Myocyte (in vitro differentiated cells): ENCODE data around the gene LHX5. TPM values are rescaled to one million over a fixed set of nuclear protein-coding genes. Genes with fewer than 3 reads are reported as not detected.

Experiments
- DNase-seq: peaks from one replicate; pipeline ENCODE4 v3.0.0-alpha.2; 2012; ENCODE audit warnings: low read depth
- total RNA-seq: library from RNA; depleted of rRNA; stranded (reverse); fragments of >200 nt; gene quantifications from 2 replicates; pipeline ENCODE4 v1.2.3, GENCODE V29; 2014

The LHX5 gene
- total RNA-seq, 1 donor from 2014 or later = not detected

- DNase-seq = no peak
These were observed 6.8 kb upstream of the LHX5 start for GRCh38 chr12:113478351-113479011.

GRCh38 chr12:113477842-113478215 lies 6.2 kb upstream of the LHX5 start:
- no peak for DNase-seq

- no peak for DNase-seq
These were observed 5.6 kb upstream of the LHX5 start for GRCh38 chr12:113477171-113477841.

DNA sequence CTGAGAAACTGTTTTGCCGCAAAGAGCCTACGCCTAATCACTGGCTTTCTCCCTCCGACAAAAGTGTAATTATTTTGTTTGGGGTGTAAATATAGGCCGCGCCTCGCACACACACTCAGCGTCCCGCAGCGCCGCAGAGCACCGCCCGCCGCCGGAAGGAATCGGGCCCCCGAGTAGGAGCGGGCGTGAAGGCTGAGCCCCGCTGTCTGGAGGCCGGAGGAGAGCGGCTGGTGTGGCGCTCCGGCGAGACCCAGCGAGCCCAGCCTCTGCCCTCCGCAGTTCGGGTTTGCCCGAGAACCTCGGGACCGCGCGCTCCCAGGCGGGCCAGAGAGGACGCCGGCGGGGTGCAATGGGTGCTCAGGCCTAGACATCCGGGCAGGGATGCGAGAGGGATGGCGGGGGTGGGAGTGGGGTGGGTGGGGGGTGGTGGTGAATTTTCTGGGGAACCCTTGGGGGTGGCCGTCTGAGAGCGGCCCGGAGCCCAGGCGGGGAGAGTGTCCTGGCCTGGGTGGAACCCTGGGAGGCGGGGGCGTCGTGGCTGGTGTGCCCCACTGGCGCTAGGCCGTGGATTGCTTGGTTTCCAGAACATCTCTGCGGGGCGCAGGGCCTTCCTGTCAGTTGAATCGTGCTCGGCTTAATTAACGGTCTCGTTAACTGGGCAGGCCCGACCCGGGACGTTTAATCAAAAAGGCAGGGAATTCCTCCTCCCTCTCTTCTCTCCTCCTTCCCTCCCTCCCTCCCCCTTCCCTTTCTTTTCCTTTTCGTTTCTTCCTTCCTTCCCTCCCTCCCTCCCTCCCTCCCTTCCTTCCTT lies 4.7 kb upstream of the LHX5 start:
- DNase-seq = no peak

- no peak for DNase-seq
These were observed 3.9 kb upstream of the LHX5 start for GRCh38 chr12:113475451-113476175.

- no peak for DNase-seq
These were observed 3.2 kb upstream of the LHX5 start for GRCh38 chr12:113474635-113475436.

GRCh38 chr12:113473942-113474341 lies 2.3 kb upstream of the LHX5 start:
- no peak for DNase-seq

DNA sequence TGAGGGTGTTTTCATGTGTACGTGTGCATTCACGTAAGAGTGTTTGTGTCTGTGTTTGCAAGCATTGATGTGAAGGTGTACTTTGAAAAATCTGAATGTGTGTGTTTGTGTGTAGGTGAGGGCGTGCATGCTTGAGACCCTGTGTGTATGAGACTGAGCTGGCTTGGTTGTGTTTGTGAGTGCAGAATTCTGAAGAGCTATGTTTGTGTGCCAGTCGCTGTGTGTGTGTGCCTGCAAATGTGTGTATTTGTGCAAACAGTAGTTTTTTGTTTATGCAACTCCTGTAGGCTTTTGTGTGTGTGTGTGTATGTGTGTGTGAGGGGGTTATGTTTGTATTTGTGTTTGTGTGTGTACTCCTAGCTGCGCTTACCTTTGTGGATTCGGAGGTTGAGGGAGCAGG lies 1.7 kb upstream of the LHX5 start:
- DNase-seq = no peak

- DNase-seq = no peak
These were observed 785 bp upstream of the LHX5 start for GRCh38 chr12:113472191-113473121.

DNA sequence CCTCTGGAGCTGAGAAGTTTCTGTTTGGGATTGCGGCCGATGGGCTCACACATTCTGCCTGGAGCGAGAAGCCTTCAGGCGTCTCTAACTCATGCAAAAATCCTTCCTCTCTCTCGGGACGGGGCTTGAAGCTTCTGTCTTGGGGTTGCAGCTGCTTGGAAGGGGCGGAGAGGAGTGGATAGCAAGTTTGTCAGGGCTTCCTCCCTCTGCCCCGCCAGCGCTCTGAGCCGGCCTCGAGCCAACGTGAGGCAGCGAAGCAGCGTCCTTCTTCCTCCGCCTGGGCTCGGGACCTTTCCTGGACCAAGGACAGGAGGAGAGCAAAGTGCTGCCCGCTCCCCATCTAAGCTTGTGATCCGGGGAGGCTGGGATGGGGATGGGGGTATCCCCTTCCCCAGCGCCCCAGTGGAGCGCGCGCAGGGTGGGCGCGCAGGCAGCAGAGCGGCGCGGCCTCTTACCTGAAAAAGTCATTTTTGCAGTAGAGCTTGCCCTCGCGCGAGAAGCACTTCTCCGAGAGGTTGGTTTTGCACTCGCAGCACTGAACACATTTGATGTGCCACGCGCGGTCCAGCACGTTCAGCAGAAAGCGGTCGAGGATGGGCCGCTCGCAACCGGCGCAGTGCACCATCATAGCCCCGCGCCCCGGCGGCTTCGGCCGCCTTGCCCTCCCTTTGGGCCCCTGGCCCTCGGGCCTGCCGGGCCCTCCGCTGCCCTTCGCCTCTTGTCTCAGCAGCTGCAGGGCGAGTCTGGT lies 626 bp downstream of the LHX5 start:
- DNase-seq = no peak

DNA sequence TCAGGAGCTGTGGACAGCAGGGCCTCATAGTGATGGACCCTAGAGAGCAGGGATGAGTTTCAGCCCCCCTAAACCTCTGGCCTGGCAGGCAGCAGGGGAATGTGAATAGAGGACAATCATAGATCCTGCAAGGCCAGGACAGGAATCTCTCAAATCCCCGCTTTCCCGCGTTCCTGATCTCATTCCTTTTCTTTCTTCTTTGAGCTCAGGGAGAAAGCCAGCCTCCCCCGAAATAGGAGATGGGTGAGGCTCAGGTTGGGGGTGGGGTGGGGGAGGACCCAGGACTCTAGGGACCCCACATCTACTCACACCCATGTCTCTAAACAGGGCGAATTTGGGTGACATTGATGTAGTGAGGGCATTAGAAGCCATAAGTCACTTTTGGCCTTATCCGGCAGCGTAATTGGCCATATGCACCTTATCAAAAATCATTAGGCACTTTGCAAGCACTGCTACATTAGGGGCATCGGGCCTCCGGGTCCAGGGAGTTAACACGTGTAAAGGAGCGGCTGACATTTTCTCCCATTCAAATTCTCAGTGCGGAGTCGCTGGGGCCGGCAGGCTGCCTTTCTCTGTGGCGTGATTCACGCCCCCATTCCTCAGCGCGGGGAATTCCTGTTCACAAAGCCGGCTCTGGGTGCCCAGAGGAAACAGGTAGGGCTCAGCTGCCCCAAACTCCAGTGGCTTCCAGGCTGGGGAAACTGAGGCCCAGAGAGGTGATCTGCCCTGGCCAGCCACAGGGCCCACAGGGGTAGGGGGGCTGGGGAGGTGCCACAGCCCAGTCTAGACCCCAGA lies 1.5 kb downstream of the LHX5 start:
- DNase-seq = no peak

DNA sequence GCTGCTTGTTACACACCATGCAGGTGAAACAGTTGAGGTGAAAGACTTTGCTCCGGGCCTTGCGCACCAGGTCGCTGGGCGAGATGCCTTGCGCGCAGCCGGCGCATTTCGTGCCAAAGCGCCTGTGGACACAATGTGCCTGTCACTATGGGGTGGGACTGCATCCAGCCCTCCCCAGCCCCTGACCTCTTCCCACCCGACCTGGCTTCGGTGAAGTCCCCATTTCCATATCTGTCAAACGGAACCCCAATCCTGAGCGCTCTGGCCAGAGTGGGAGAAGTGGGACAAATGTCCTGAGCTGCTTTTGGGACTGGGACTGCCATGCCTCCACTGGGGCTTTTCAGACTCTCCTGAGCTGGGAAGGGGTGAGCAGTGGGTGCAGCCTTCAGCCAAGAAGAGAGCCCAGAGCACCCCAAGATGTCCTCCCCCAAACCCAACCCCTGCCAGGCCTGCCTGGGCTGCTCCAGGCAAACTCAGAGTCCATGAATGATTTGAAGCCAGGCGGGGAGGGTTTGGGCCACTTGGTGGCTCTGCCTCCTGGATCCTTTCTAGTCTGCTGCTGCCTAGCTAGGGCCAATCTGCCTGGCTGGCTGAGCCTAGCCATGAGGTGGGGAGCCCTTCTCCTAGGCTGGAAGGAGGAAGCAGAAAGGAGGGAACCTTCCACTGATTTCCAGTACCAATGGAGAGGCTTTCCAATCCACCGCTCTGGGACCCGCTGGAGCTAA lies 2.3 kb downstream of the LHX5 start:
- no peak for DNase-seq

DNA sequence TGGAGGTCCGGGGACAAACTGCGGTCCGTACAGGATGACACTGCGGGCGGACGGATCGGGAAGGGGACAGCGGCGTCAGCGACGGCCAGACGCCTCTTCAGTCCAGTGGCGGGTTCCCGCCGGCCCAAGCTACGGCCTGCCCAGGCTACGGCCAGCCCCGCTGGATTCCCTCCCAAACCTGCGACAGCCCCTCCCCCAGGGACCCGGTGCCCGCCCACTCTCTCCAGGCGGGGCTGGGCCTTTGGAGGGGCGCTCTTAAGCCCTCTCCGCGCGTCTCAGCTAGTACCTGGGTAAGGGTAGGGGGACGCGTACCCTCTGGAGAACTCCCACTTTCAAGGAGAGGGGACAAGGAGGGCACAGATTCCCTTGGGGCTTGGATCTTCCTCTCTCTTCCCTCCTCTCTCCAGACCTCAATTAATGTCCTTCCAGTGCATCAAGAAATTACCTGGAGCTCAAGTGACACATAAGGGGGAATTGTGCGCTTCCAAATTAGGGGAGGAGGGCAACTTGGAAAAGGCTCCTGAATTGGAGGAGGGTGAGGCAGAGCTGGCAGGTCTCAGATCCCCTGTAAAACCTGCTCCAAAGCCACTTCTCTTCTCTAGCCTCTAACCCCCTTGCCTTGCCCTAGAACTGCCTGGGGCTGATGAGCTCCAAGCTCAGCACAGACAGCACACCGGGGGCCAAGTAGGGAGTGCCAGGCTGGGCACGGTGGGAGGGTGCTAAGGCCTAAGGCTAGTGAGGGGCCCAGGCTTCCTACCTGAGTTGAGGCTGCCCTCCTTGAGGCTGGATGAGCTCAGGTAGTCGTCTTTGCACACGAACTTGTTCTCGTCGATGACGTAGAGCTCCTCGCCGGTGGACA lies 3.1 kb downstream of the LHX5 start:
- no peak for DNase-seq

GRCh38 chr12:113467502-113468364 lies 3.9 kb downstream of the LHX5 start:
- DNase-seq = no peak

GRCh38 chr12:113467142-113467501 lies 4.5 kb downstream of the LHX5 start:
- no peak for DNase-seq
